ENCODE measurements around the gene SLC35F4.
A peak's percentile ranks its signal among the peaks of the same experiment; 100 is the strongest.

SLC35F4 gene

GRCh38 chr14:57533214-57533613, 332.7 kb downstream of the SLC35F4 start:
- no peaks in the 10 kb centered on the region for H3K79me2 ChIP-seq (ENCODE audit: insufficient read depth, low read length)
- no peaks in the 10 kb centered on the region for H3K9me3 ChIP-seq (ENCODE audit: insufficient read depth, low read depth, low read length)
- no peaks in the 10 kb centered on the region for H3K9me2 ChIP-seq (replicated peaks; ENCODE audit: low read depth, low read length)
- H3F3A ChIP-seq (ENCODE audit: low read depth) = no peaks in the 10 kb centered on the region
- H3K27me3 ChIP-seq (ENCODE audit: insufficient read depth, low read length, poor library complexity, severe bottlenecking) = no peaks in the 10 kb centered on the region
- peak; percentile 52 for TF ChIP-seq CTCF (conservative IDR thresholded peaks at IDR 0.05; ENCODE audit: low read length)
- TF ChIP-seq EZH2phosphoT487 (IDR thresholded peaks at IDR 0.05; ENCODE audit: borderline replicate concordance) = no peak
- H3K4me2 ChIP-seq (ENCODE audit: low read depth, low read length, poor library complexity, severe bottlenecking) = no peak overlapping the region
- no peak overlapping the region for H3K4me3 ChIP-seq (ENCODE audit: low read length, poor library complexity, severe bottlenecking)
- H3K36me3 ChIP-seq (ENCODE audit: insufficient read depth, low read length) = no peaks in the 10 kb centered on the region
- no peaks in the 10 kb centered on the region for H3K4me1 ChIP-seq (ENCODE audit: insufficient read depth, low read length, poor library complexity, severe bottlenecking)
- H2AFZ ChIP-seq (ENCODE audit: low read length) = no peak overlapping the region
- no peaks in the 10 kb centered on the region for H4K20me1 ChIP-seq (ENCODE audit: insufficient read depth, low read length, poor library complexity, severe bottlenecking)
- no peak overlapping the region for H3K9ac ChIP-seq (ENCODE audit: low read depth, low read length, poor library complexity, severe bottlenecking)

- no peaks in the 10 kb centered on the region for H3K9me3 ChIP-seq (ENCODE audit: insufficient read depth, low read depth, low read length)
- H3K36me3 ChIP-seq (ENCODE audit: insufficient read depth, low read length) = no peaks in the 10 kb centered on the region
- no peaks in the 10 kb centered on the region for H3F3A ChIP-seq (ENCODE audit: low read depth)
- no peak overlapping the region for H3K4me3 ChIP-seq (ENCODE audit: low read length, poor library complexity, severe bottlenecking)
- H3K27me3 ChIP-seq (ENCODE audit: insufficient read depth, low read length, poor library complexity, severe bottlenecking) = no peaks in the 10 kb centered on the region
- no peaks in the 10 kb centered on the region for H3K79me2 ChIP-seq (ENCODE audit: insufficient read depth, low read length)
- H2AFZ ChIP-seq (ENCODE audit: low read length) = no peak overlapping the region
- no peaks in the 10 kb centered on the region for H4K20me1 ChIP-seq (ENCODE audit: insufficient read depth, low read length, poor library complexity, severe bottlenecking)
- TF ChIP-seq EZH2phosphoT487 (IDR thresholded peaks at IDR 0.05; ENCODE audit: borderline replicate concordance) (no peak), CTCF (conservative IDR thresholded peaks at IDR 0.05; ENCODE audit: low read length) (no peak)
- H3K4me1 ChIP-seq (ENCODE audit: insufficient read depth, low read length, poor library complexity, severe bottlenecking) = no peaks in the 10 kb centered on the region
- no peaks in the 10 kb centered on the region for H3K9me2 ChIP-seq (replicated peaks; ENCODE audit: low read depth, low read length)
- no peak overlapping the region for H3K9ac ChIP-seq (ENCODE audit: low read depth, low read length, poor library complexity, severe bottlenecking)
- H3K4me2 ChIP-seq (ENCODE audit: low read depth, low read length, poor library complexity, severe bottlenecking) = no peak overlapping the region
Measured at GRCh38 chr14:57530571-57530970, 335.3 kb downstream of the SLC35F4 start.

GRCh38 chr14:57526942-57527341, 338.9 kb downstream of the SLC35F4 start:
- no peaks in the 10 kb centered on the region for H3K27me3 ChIP-seq (ENCODE audit: insufficient read depth, low read length, poor library complexity, severe bottlenecking)
- H3K79me2 ChIP-seq (ENCODE audit: insufficient read depth, low read length) = no peaks in the 10 kb centered on the region
- TF ChIP-seq EZH2phosphoT487 (IDR thresholded peaks at IDR 0.05; ENCODE audit: borderline replicate concordance) (no peak), CTCF (conservative IDR thresholded peaks at IDR 0.05; ENCODE audit: low read length) (0 out of 2 replicates have a peak, but pooled peaks have one; percentile 25)
- no peaks in the 10 kb centered on the region for H4K20me1 ChIP-seq (ENCODE audit: insufficient read depth, low read length, poor library complexity, severe bottlenecking)
- H3K36me3 ChIP-seq (ENCODE audit: insufficient read depth, low read length) = no peaks in the 10 kb centered on the region
- H3K9me3 ChIP-seq (ENCODE audit: insufficient read depth, low read depth, low read length) = no peaks in the 10 kb centered on the region
- no peak overlapping the region for H3K4me3 ChIP-seq (ENCODE audit: low read length, poor library complexity, severe bottlenecking)
- H3K4me2 ChIP-seq (ENCODE audit: low read depth, low read length, poor library complexity, severe bottlenecking) = no peak overlapping the region
- no peaks in the 10 kb centered on the region for H3K9me2 ChIP-seq (replicated peaks; ENCODE audit: low read depth, low read length)
- H2AFZ ChIP-seq (ENCODE audit: low read length) = no peak overlapping the region
- no peaks in the 10 kb centered on the region for H3K4me1 ChIP-seq (ENCODE audit: insufficient read depth, low read length, poor library complexity, severe bottlenecking)
- H3F3A ChIP-seq (ENCODE audit: low read depth) = no peaks in the 10 kb centered on the region
- H3K9ac ChIP-seq (ENCODE audit: low read depth, low read length, poor library complexity, severe bottlenecking) = no peak overlapping the region
